ENCODE data around the gene RPS28.

GRCh38 chr19:8336660-8337059 is 15.4 kb downstream of the RPS28 start:
- no peak for TF ChIP-seq CTCF (conservative IDR thresholded peaks at IDR 0.05; ENCODE audit: low read length)
- TF ChIP-seq EZH2phosphoT487 (IDR thresholded peaks at IDR 0.05; ENCODE audit: borderline replicate concordance, low read depth, low read length), result no peak
